Stimulated activated CD8-positive, alpha-beta memory T cell treated with anti-CD3 and anti-CD28 coated beads, Interleukin-4, amount 100 ng/mL, for 1 hour (primary cell): Measurements from ENCODE around the gene LTBP1.

ENCODE experiments used
- DNase-seq, 2 donors: peaks; one replicate each; pipeline ENCODE4 v3.0.0-alpha.2; 2020; ENCODE audit warnings: low read depth in 2 of 2, low spot score in 1 of 2

LTBP1 gene

GRCh38 chr2:33072614-33073013 is 125.9 kb downstream of the LTBP1 start:
- no peak for DNase-seq

GRCh38 chr2:33073018-33073417 is 126.3 kb downstream of the LTBP1 start:
- no peak for DNase-seq

GRCh38 chr2:33074197-33074596 is 127.4 kb downstream of the LTBP1 start:
- no peak for DNase-seq

GRCh38 chr2:33077311-33077710 is 130.6 kb downstream of the LTBP1 start:
- no peak for DNase-seq

- DNase-seq = no peak
Measured at GRCh38 chr2:33077844-33078243, 131.1 kb downstream of the LTBP1 start.

- no peak for DNase-seq
Measured at GRCh38 chr2:33081691-33082090, 134.9 kb downstream of the LTBP1 start.

GRCh38 chr2:33083699-33084387 is 137.1 kb downstream of the LTBP1 start:
- no peak for DNase-seq

- DNase-seq = no peak
Measured at GRCh38 chr2:33084433-33084832, 137.7 kb downstream of the LTBP1 start.

GRCh38 chr2:33085646-33086045 is 138.9 kb downstream of the LTBP1 start:
- no peak for DNase-seq

GRCh38 chr2:33086400-33087015 is 139.8 kb downstream of the LTBP1 start:
- DNase-seq = no peak

GRCh38 chr2:33090553-33091134 is 143.9 kb downstream of the LTBP1 start:
- no peak for DNase-seq

GRCh38 chr2:33091541-33092123 is 144.9 kb downstream of the LTBP1 start:
- no peak for DNase-seq

- no peak for DNase-seq
Measured at GRCh38 chr2:33093283-33093993, 146.7 kb downstream of the LTBP1 start.

GRCh38 chr2:33094303-33094702 is 147.6 kb downstream of the LTBP1 start:
- no peak for DNase-seq

- no peak for DNase-seq
Measured at GRCh38 chr2:33099989-33100388, 153.2 kb downstream of the LTBP1 start.

- no peak for DNase-seq
Measured at GRCh38 chr2:33100921-33101320, 154.2 kb downstream of the LTBP1 start.

- DNase-seq = no peak
Measured at GRCh38 chr2:33104052-33104623, 157.4 kb downstream of the LTBP1 start.

GRCh38 chr2:33104726-33105125 is 158.0 kb downstream of the LTBP1 start:
- DNase-seq = no peak

- no peak for DNase-seq
Measured at GRCh38 chr2:33106115-33106514, 159.4 kb downstream of the LTBP1 start.

GRCh38 chr2:33107690-33108482 is 161.1 kb downstream of the LTBP1 start:
- DNase-seq = no peak
